IMR-90 (cell line): ENCODE data around the gene LRP1B. TPM values are rescaled to one million over a fixed set of nuclear protein-coding genes. Genes with fewer than 3 reads are reported as not detected.

Experiments used
- ATAC-seq: fragments of 200-7000 bp; cut with Tn5 transposase; 2 replicates; pipeline ENCODE4 v1.9.1; 2020; ENCODE audit warnings: low read depth, mild to moderate bottlenecking, moderate library complexity
- BruUV-seq: library from RNA; stranded (reverse); fragments of 400-500 nt; replicated peaks from 2 replicates; lab custom pipeline; 2021; lab: Mats Ljungman, UMichigan
- CTCF ChIA-PET: fragments of 300-600 bp; formaldehyde crosslinking; extraction: SDS; loops from one replicate; lab custom pipeline; 2021; ENCODE audit warnings: antibody characterized with exemption; lab: Yijun Ruan, JAX
- POLR2A ChIA-PET: fragments of 300-600 bp; sonication (Branson Sonifier 250); formaldehyde crosslinking; loops from one replicate; lab custom pipeline; 2022; ENCODE audit warnings: antibody characterized with exemption; ENCODE audit not compliant: unreplicated experiment; lab: Charles Lee
- DNase-seq: peaks from one replicate; pipeline ENCODE4 v3.0.0; 2013
- H2AFZ ChIP-seq: replicated peaks from 2 replicates; pipeline ENCODE3; 2013; ENCODE audit warnings: low read length, mild to moderate bottlenecking; ENCODE audit not compliant: poor library complexity
- H2AK5ac ChIP-seq: 2 replicates; pipeline ENCODE4 v1.6.1; 2013; ENCODE audit warnings: low read depth, low read length, inconsistent platforms
- H2AK9ac ChIP-seq: replicated peaks from 2 replicates; pipeline ENCODE3; 2013; ENCODE audit warnings: mild to moderate bottlenecking, low read depth, low read length, moderate library complexity; ENCODE audit not compliant: poor library complexity
- H2BK120ac ChIP-seq: 2 replicates; pipeline ENCODE4 v1.6.1; 2013; ENCODE audit warnings: low read depth, low read length, inconsistent platforms
- H2BK15ac ChIP-seq: 3 replicates; pipeline ENCODE4 v1.6.1; 2013; ENCODE audit warnings: low read depth, low read length, inconsistent platforms
- H2BK20ac ChIP-seq: 2 replicates; pipeline ENCODE4 v1.6.1; 2013; ENCODE audit warnings: low read depth, mild to moderate bottlenecking, inconsistent platforms, low read length, moderate library complexity
- H2BK5ac ChIP-seq: 2 replicates; pipeline ENCODE4 v1.6.1; 2013; ENCODE audit warnings: mild to moderate bottlenecking, low read depth, low read length, inconsistent platforms; ENCODE audit not compliant: poor library complexity, severe bottlenecking
- H3K14ac ChIP-seq: replicated peaks from 2 replicates; pipeline ENCODE4 v1.6.1; 2013; ENCODE audit warnings: low read depth, low read length, inconsistent platforms
- H3K18ac ChIP-seq: 2 replicates; pipeline ENCODE4 v1.6.1; 2013; ENCODE audit warnings: low read depth, low read length, control low read depth
- H3K23ac ChIP-seq: 2 replicates; pipeline ENCODE4 v1.6.1; 2013; ENCODE audit warnings: low read depth, low read length, inconsistent platforms
- H3K27ac ChIP-seq: 2 replicates; pipeline ENCODE4 v1.5.1; 2013; ENCODE audit warnings: mild to moderate bottlenecking, control low read depth, low read length; ENCODE audit not compliant: insufficient read depth
- H3K27me3 ChIP-seq: 2 replicates; pipeline ENCODE4 v1.6.1; 2013; ENCODE audit warnings: low read length; ENCODE audit not compliant: control insufficient read depth, insufficient read depth
- H3K36me3 ChIP-seq: 2 replicates; pipeline ENCODE4 v1.6.1; 2013; ENCODE audit warnings: low read length, mixed read lengths; ENCODE audit not compliant: control insufficient read depth, insufficient read depth
- H3K4ac ChIP-seq: 2 replicates; pipeline ENCODE4 v1.6.1; 2013; ENCODE audit warnings: low read depth, low read length, inconsistent platforms
- H3K4me1 ChIP-seq: 2 replicates; pipeline ENCODE4 v1.6.1; 2013; ENCODE audit warnings: low read length, mixed read lengths; ENCODE audit not compliant: control insufficient read depth, insufficient read depth
- H3K4me2 ChIP-seq: 2 replicates; pipeline ENCODE4 v1.6.1; 2013; ENCODE audit warnings: low read depth, mild to moderate bottlenecking, control low read depth, low read length, moderate library complexity
- H3K4me3 ChIP-seq: 2 replicates; pipeline ENCODE4 v1.5.1; 2013; ENCODE audit warnings: low read depth, mild to moderate bottlenecking, control low read depth, low read length, moderate library complexity; ENCODE audit not compliant: insufficient read depth
- H3K56ac ChIP-seq: 2 replicates; pipeline ENCODE4 v1.6.1; 2013; ENCODE audit warnings: low read length, inconsistent platforms; ENCODE audit not compliant: insufficient read depth; ENCODE audit errors: extremely low read depth
- H3K79me1 ChIP-seq, 2 experiments: 2 replicates each; pipeline ENCODE4 v1.6.1; 2013; ENCODE audit warnings: low read length in 2 of 2, inconsistent platforms in 1 of 2, low read depth in 1 of 2
- H3K9ac ChIP-seq: 2 replicates; pipeline ENCODE4 v1.6.1; 2013; ENCODE audit warnings: low read depth, low read length, control low read depth
- H3K9me1 ChIP-seq: 2 replicates; pipeline ENCODE4 v1.6.1; 2013; ENCODE audit warnings: low read length, inconsistent platforms; ENCODE audit not compliant: insufficient read depth
- H3K9me3 ChIP-seq: 2 replicates; pipeline ENCODE4 v1.6.1; 2013; ENCODE audit warnings: low read length; ENCODE audit not compliant: control insufficient read depth, insufficient read depth
- H4K20me1 ChIP-seq: 2 replicates; pipeline ENCODE4 v1.6.1; 2013; ENCODE audit warnings: low read length, inconsistent platforms; ENCODE audit not compliant: insufficient read depth
- H4K5ac ChIP-seq: 2 replicates; pipeline ENCODE4 v1.6.1; 2013; ENCODE audit warnings: mild to moderate bottlenecking, low read depth, low read length, control low read depth
- H4K8ac ChIP-seq, 2 experiments: 2 replicates each; pipeline ENCODE4 v1.6.1; 2013; ENCODE audit warnings: low read depth in 2 of 2, low read length in 2 of 2, control low read depth in 1 of 2, inconsistent platforms in 1 of 2
- H4K91ac ChIP-seq: 2 replicates; pipeline ENCODE4 v1.6.1; 2013; ENCODE audit warnings: low read depth, low read length, inconsistent platforms; ENCODE audit not compliant: insufficient read depth
- CHD1 ChIP-seq: IDR thresholded peaks from 2 replicates; pipeline ENCODE4 v1.6.1; 2012; ENCODE audit warnings: low read depth, low read length, improper control_type of control experiment
- ELK1 ChIP-seq: fragments of 150-350 bp; IDR thresholded peaks from 2 replicates; pipeline ENCODE4 v1.6.1; 2016; ENCODE audit warnings: low read depth, mild to moderate bottlenecking, low read length, moderate library complexity, borderline replicate concordance
- FOS ChIP-seq: fragments of 150-350 bp; IDR thresholded peaks from 2 replicates; pipeline ENCODE4 v1.6.1; 2016; ENCODE audit warnings: low read depth, low read length
- NFE2L2 ChIP-seq: fragments of 150-350 bp; IDR thresholded peaks from 2 replicates; pipeline ENCODE4 v1.6.1; 2016; ENCODE audit warnings: low read depth, mild to moderate bottlenecking, low read length
- SMC3 ChIP-seq: fragments of 150-350 bp; IDR thresholded peaks from 2 replicates; pipeline ENCODE4 v1.6.1; 2016; ENCODE audit warnings: low read depth, mild to moderate bottlenecking, antibody characterized with exemption, low read length, moderate library complexity
- WGBS, 2 experiments: methylation state at CpG; one replicate each; pipeline versions ENCODE4 v1.1.5 to v1.1.7; 2013; ENCODE audit warnings: missing lambda C conversion rate in 2 of 2; ENCODE audit not compliant: insufficient read length in 1 of 2; ENCODE audit errors: extremely low coverage in 2 of 2; 5-methylcytosine and 5-hydroxymethylcytosine counted together
- dilution Hi-C: fragments of 300-500 bp; cut with HindIII; formaldehyde crosslinking; loops from one replicate; pipeline ENCODE4 v1.14.3; 2018; ENCODE audit warnings: low sequenced_read_pairs; ENCODE audit not compliant: unreplicated experiment
- in situ Hi-C: fragments of 300-500 bp; cut with MboI; formaldehyde crosslinking; loops from 3 replicates; pipeline ENCODE4 v1.14.3; 2019; ENCODE audit warnings: low sequenced_read_pairs, inconsistent platforms, mixed read lengths
- intact Hi-C: fragments of 100-400 bp; cut with micrococcal nuclease; formaldehyde crosslinking; loops from 2 replicates; pipeline ENCODE4 v1.10.0; 2022
- polyA plus RNA-seq, 3 experiments: library from polyadenylated mRNA; depleted of rRNA; stranded (reverse); fragments of >200 nt; gene quantifications; 2 replicates each; pipeline ENCODE4 v1.2.3, GENCODE V29; 2012; ENCODE audit warnings: low replicate concordance in 1 of 3
- total RNA-seq: library from RNA; depleted of rRNA; stranded (reverse); fragments of >200 nt; gene quantifications from 2 replicates; pipeline ENCODE4 v1.2.3, GENCODE V29; 2012

Gene LRP1B
- total and polyA plus RNA-seq, 2 of the 4 experiments (the other 2 are of a cell fraction): under 0.01 to 0.02 TPM

- no peaks in the 10 kb centered on the region for H3K79me1 ChIP-seq
- no peaks in the 10 kb centered on the region for H3K9me3 ChIP-seq
- no peak overlapping the region for H3K23ac ChIP-seq
- ChIA-PET POLR2A (no interaction called here), CTCF (no interaction called here)
- no peaks in the 10 kb centered on the region for H3K36me3 ChIP-seq
- no peak overlapping the region for H4K91ac ChIP-seq
- no peak overlapping the region for H2BK120ac ChIP-seq
- H3K18ac ChIP-seq: no peak overlapping the region
- ATAC-seq: no peak
- no peak overlapping the region for H2BK5ac ChIP-seq
- H3K9ac ChIP-seq: no peak overlapping the region
- no peaks in the 10 kb centered on the region for H3K9me1 ChIP-seq
- no peaks in the 10 kb centered on the region for H3K4me1 ChIP-seq
- TF ChIP-seq FOS (no peak), ELK1 (no peak), NFE2L2 (no peak), CHD1 (no peak), SMC3 (no peak)
- H2AFZ ChIP-seq: no peak overlapping the region
- no peak overlapping the region for H4K8ac ChIP-seq
- H4K5ac ChIP-seq: no peak overlapping the region
- H3K4me2 ChIP-seq: no peak overlapping the region
- H3K27me3 ChIP-seq: no peaks in the 10 kb centered on the region
- H3K27ac ChIP-seq: no peak overlapping the region
- intact Hi-C loops (no loop called here), in situ Hi-C loops (no loop called here), dilution Hi-C loops (no loop called here)
- no peak overlapping the region for H2AK9ac ChIP-seq
- H2AK5ac ChIP-seq: no peak overlapping the region
- H2BK20ac ChIP-seq: no peak overlapping the region
- no peak overlapping the region for H3K14ac ChIP-seq
- BruUV-seq: no TSS peak
- no peak overlapping the region for H3K4me3 ChIP-seq
- no peak overlapping the region for H2BK15ac ChIP-seq
- WGBS, 2 experiments: no CpG with 5 or more reads among the region's 1 CpG
- no peaks in the 10 kb centered on the region for H4K20me1 ChIP-seq
- no peak for DNase-seq
- H3K4ac ChIP-seq: no peak overlapping the region
- no peak overlapping the region for H3K56ac ChIP-seq
These were observed 888.8 kb downstream of the LRP1B start for GRCh38 chr2:141242008-141242407.
